Naive thymus-derived CD8-positive, alpha-beta T cell (primary cell): ENCODE data around the gene LPO. TPM values are rescaled to one million over a fixed set of nuclear protein-coding genes. Genes with fewer than 3 reads are reported as not detected.

Source experiments
- ATAC-seq, 2 donors: fragments of 150-1000 bp; cut with Tn5 transposase in 1 of 2; sonication (Bioruptor Pico), chemical (Tn5 transposase) in 1 of 2; 1 replicate in 1 of 2; 2 replicates in 1 of 2; pipeline ENCODE4 v1.10.0; 2021; ENCODE audit warnings: mild to moderate bottlenecking in 2 of 2, moderate library complexity in 2 of 2
- POLR2A ChIA-PET: fragments of 350-600 bp; sonication (Branson Sonifier 250); formaldehyde crosslinking; loops from one replicate; lab custom pipeline; 2021; ENCODE audit warnings: antibody characterized with exemption; lab: Charles Lee
- DNase-seq, 10 donors: peaks; one replicate each; pipeline versions ENCODE4 v3.0.0 to v3.0.0-alpha.2; 2020 to 2022
- H3K27ac Mint-ChIP-seq, 10 donors: one replicate each; pipeline ENCODE4 v1.8.0; 2020 to 2022; ENCODE audit warnings: mild to moderate bottlenecking in 10 of 10, mixed read lengths in 10 of 10, moderate library complexity in 4 of 10, inconsistent platforms in 1 of 10
- H3K27me3 Mint-ChIP-seq, 5 donors: one replicate each; pipeline ENCODE4 v1.8.0; 2021 to 2022; ENCODE audit warnings: mixed read lengths in 5 of 5
- H3K36me3 Mint-ChIP-seq, 3 donors: one replicate each; pipeline ENCODE4 v1.8.0; 2020 to 2022; ENCODE audit warnings: mixed read lengths in 3 of 3, mild to moderate bottlenecking in 2 of 3, inconsistent platforms in 1 of 3
- H3K4me1 Mint-ChIP-seq, 4 donors: one replicate each; pipeline ENCODE4 v1.8.0; 2021 to 2022; ENCODE audit warnings: mixed read lengths in 4 of 4
- H3K4me3 Mint-ChIP-seq, 10 donors: one replicate each; pipeline ENCODE4 v1.8.0; 2020 to 2022; ENCODE audit warnings: mild to moderate bottlenecking in 10 of 10, mixed read lengths in 10 of 10, moderate library complexity in 6 of 10, inconsistent platforms in 1 of 10
- H3K9me3 Mint-ChIP-seq, 9 donors: one replicate each; pipeline ENCODE4 v1.8.0; 2020 to 2022; ENCODE audit warnings: mixed read lengths in 9 of 9, mild to moderate bottlenecking in 3 of 9, inconsistent platforms in 1 of 9, moderate library complexity in 1 of 9
- polyA plus RNA-seq, 3 donors: library from polyadenylated mRNA; unstranded; fragments of 300-500 nt; fragmentation: Illumina TruSeq; gene quantifications; one replicate each; pipeline ENCODE4 v1.2.3, GENCODE V29; 2021
- total RNA-seq, 8 experiments: library from RNA in 2 of 8; stranded (reverse) in 2 of 8; gene quantifications; one replicate each; pipeline ENCODE4 v1.2.3 and lab custom pipeline; 2021 to 2026

LPO gene
- total and polyA plus RNA-seq, 5 experiments from 2014 or later: not detected

DNA sequence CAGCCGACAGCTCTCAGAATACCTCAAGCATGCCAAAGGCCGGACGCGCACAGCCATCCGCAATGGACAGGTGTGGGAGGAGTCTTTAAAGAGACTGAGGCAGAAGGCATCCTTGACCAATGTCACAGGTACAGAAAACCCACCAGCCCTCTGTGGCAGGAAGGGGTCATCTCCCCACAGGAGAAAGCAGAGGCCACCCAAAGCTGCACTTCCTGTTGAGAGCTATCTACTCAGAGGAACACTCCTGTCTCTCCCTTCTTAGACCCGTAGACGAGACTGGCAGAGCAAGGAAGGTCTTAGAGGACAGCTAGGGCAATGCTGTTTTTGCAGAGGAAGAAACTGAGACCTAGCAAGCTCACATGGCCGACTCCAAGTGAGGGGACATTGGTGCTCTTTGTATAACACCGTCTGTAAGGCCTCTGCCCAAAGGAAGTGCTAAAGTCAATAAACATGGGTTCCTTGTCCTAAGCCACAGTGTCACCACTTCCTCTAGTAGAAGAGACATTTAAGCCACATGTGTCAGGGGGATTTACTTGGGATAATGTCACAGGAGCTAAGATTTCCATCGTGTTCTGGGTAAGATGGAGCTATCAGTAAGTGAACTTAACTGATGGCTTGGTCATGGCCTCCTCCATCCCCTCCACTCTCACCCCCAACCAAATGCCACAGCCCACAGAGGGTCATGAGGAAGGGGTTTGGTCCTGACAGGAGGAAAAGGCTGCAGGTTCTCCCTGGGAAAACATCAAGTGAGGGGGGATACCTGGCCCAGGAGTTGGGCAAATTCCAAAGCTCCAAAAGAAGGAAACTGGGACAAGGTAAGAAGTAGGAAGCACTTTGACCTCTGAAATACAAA is 9.4 kb downstream of the LPO start:
- Mint-ChIP-seq H3K27ac (peak overlapping the region in 1 of 10 donors; percentile 47), H3K36me3 (no peaks in the 10 kb centered on the region), H3K9me3 (no peaks in the 10 kb centered on the region), H3K4me3 (peak overlapping the region in 4 of 10 donors; percentile 31 to 80 (median 46)), H3K27me3 (peaks cover 0 to 32% (median 27%) of the 10 kb centered on the region in 5 donors), H3K4me1 (peaks cover 3 to 34% (median 20%) of the 10 kb centered on the region in 4 donors)
- DNase-seq (no peak), ATAC-seq (no peak)
- POLR2A ChIA-PET: interaction anchor here (0.7 to 1.7 kb wide), 2 partner anchors 29 to 64 kb away, joined by 3 to 7 read pairs; partner anchors contain the start of gene MKS1

DNA sequence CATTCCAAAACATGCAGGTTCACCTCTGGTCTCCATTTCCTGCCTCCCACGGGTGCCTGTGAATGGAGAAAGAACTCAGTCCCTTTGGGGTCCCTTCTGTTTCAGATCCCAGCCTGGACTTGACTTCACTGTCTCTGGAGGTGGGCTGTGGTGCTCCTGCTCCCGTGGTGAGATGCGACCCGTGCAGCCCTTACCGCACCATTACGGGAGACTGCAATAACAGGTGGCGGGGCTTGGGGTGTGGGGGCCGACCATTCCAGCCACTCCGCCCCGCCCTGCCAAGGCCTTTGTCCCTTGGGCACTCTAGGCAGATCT is 10.5 kb downstream of the LPO start:
- no peaks in the 10 kb centered on the region for H3K9me3 Mint-ChIP-seq

DNA sequence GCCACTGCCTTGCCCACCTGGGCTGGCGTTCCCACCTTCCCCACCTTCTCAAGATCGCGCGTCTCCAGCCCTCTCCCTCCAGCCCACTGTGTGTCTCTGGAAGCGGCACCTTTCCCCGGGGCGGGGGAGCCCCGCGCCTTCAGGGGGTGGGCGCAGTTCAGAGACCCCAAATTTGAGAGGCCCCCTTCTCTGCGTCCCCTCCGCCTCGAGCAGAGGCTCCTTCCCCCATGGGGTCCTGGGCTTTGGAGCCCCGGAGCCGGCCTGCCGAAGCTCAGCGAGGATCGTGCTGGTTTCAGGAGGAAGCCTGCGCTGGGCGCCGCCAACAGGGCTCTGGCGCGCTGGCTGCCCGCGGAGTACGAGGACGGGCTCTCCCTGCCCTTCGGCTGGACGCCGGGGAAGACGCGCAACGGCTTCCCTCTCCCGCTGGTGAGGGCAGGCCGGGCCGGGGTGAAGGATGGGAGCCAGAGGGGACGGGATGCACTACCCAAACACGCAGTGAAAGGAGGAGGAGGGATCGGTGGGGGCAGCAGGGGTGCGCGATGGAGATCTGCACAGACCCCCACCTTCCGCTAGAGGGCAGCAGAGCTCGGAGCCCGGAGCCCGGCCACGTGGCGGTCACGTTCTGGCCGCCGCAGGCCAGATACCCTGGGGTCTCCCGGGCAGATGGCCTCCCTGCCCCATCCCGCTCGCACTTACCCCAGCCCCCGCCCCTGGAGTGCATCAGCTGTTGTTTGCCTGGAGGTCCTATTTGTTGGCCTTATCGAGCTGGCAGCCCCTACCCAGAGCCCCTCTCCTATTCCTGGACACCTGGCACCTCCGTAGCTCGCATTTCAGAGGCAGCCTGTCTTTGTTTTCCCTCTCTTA is 11.1 kb downstream of the LPO start:
- ATAC-seq (peak; percentile 95 to 97), DNase-seq (peak; percentile 58 to 86 (median 74))
- peaks cover 1 to 20% (median 17%) of the 10 kb centered on the region in 5 donors for H3K27me3 Mint-ChIP-seq
- POLR2A ChIA-PET: interaction anchor here (0.7 to 1.6 kb wide), 3 partner anchors 68 to 111 kb away, joined by 3 to 6 read pairs (median 3); no protein-coding TSS in a partner anchor
- peak overlapping the region; percentile 76 to 89 (median 83) for H3K4me3 Mint-ChIP-seq
- no peaks in the 10 kb centered on the region for H3K9me3 Mint-ChIP-seq
- peaks cover 3 to 29% (median 18%) of the 10 kb centered on the region in 4 donors for H3K4me1 Mint-ChIP-seq
- peak overlapping the region in 2 of 10 donors; percentile 24 to 40 for H3K27ac Mint-ChIP-seq
- H3K36me3 Mint-ChIP-seq: no peaks in the 10 kb centered on the region

More for the DNA sequence above, 10.5 kb downstream of the LPO start:
- H3K4me3 Mint-ChIP-seq: peak overlapping the region; percentile 0 to 89 (median 80)
- peaks cover 1 to 22% (median 20%) of the 10 kb centered on the region in 5 donors for H3K27me3 Mint-ChIP-seq
- peaks cover 3 to 34% (median 19%) of the 10 kb centered on the region in 4 donors for H3K4me1 Mint-ChIP-seq
- H3K36me3 Mint-ChIP-seq: no peaks in the 10 kb centered on the region
- H3K27ac Mint-ChIP-seq: no peak overlapping the region
- no peak for ATAC-seq
- DNase-seq: no peak
- POLR2A ChIA-PET: interaction anchor here (1.5 to 1.6 kb wide), 2 partner anchors 69 to 96 kb away, joined by 3 to 6 read pairs; no protein-coding TSS in a partner anchor

GRCh38 chr17:58250344-58251011 is 12.1 kb downstream of the LPO start:
- DNase-seq (no peak), ATAC-seq (no peak)
- Mint-ChIP-seq H3K9me3 (no peaks in the 10 kb centered on the region), H3K27me3 (peaks cover 1 to 23% (median 20%) of the 10 kb centered on the region in 5 donors), H3K36me3 (no peaks in the 10 kb centered on the region), H3K4me1 (peaks cover 4 to 35% (median 18%) of the 10 kb centered on the region in 4 donors), H3K27ac (no peak overlapping the region), H3K4me3 (peak overlapping the region in 9 of 10 donors; percentile 31 to 89 (median 81))
- POLR2A ChIA-PET: interaction anchor here (0.7 to 1.6 kb wide), 2 partner anchors 94 to 110 kb away, joined by 3 to 6 read pairs; no protein-coding TSS in a partner anchor

- DNase-seq (no peak), ATAC-seq (no peak)
- H3K36me3 Mint-ChIP-seq: no peaks in the 10 kb centered on the region
- peaks cover 4 to 35% (median 18%) of the 10 kb centered on the region in 4 donors for H3K4me1 Mint-ChIP-seq
- no peak overlapping the region for H3K4me3 Mint-ChIP-seq
- H3K27me3 Mint-ChIP-seq: peaks cover 2 to 23% (median 11%) of the 10 kb centered on the region in 5 donors
- H3K27ac Mint-ChIP-seq: no peak overlapping the region
- POLR2A ChIA-PET: interaction anchor here (0.7 kb wide), 1 partner anchor 92 kb away, joined by 3 read pairs; no protein-coding TSS in a partner anchor
- no peaks in the 10 kb centered on the region for H3K9me3 Mint-ChIP-seq
These were observed 13.8 kb downstream of the LPO start for GRCh38 chr17:58252141-58252540.

GRCh38 chr17:58253082-58253481 is 14.7 kb downstream of the LPO start:
- DNase-seq (no peak), ATAC-seq (no peak)
- no peak overlapping the region for H3K27ac Mint-ChIP-seq
- POLR2A ChIA-PET: interaction anchor here (0.7 kb wide), 1 partner anchor 91 kb away, joined by 3 read pairs; no protein-coding TSS in a partner anchor
- peaks cover 9 to 32% (median 15%) of the 10 kb centered on the region in 5 donors for H3K27me3 Mint-ChIP-seq
- H3K4me3 Mint-ChIP-seq: no peak overlapping the region
- peaks cover 4 to 28% (median 11%) of the 10 kb centered on the region in 4 donors for H3K4me1 Mint-ChIP-seq
- no peaks in the 10 kb centered on the region for H3K9me3 Mint-ChIP-seq
- no peaks in the 10 kb centered on the region for H3K36me3 Mint-ChIP-seq

DNA sequence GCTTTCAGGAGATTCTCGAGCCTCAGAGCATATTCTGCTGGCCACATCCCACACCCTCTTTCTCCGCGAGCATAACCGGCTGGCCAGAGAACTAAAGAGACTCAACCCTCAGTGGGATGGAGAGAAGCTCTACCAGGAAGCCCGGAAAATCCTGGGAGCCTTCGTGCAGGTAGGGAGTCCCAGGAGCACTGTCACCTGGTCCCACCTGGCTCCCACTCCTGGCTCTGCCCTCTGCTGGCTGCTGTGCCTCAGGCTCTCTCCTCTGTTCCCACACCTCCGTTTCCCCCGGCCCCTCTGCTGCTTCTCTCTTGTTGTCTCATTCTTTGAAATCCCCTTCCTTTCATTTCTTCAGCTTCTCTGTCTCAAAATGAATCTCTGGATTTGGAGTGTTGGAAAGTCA is 16.4 kb downstream of the LPO start:
- Mint-ChIP-seq H3K27me3 (peaks cover 9 to 36% (median 16%) of the 10 kb centered on the region in 5 donors), H3K27ac (no peak overlapping the region), H3K36me3 (no peaks in the 10 kb centered on the region), H3K4me1 (peaks cover 1 to 12% (median 3%) of the 10 kb centered on the region in 4 donors), H3K9me3 (no peaks in the 10 kb centered on the region), H3K4me3 (no peak overlapping the region)
- DNase-seq: peak in 1 of 10 donors; percentile 4
- no peak for ATAC-seq
- POLR2A ChIA-PET: no interaction called here

- no peak overlapping the region for H3K4me3 Mint-ChIP-seq
- H3K36me3 Mint-ChIP-seq: peaks cover 0 to 5% (median 0%) of the 10 kb centered on the region in 3 donors
- H3K27me3 Mint-ChIP-seq: peaks cover 39 to 81% (median 61%) of the 10 kb centered on the region in 5 donors
- no peaks in the 10 kb centered on the region for H3K4me1 Mint-ChIP-seq
- DNase-seq (no peak), ATAC-seq (no peak)
- POLR2A ChIA-PET: no interaction called here
- no peaks in the 10 kb centered on the region for H3K9me3 Mint-ChIP-seq
- no peak overlapping the region for H3K27ac Mint-ChIP-seq
These were observed 23.8 kb downstream of the LPO start for GRCh38 chr17:58262149-58262548.

GRCh38 chr17:58263773-58264172 is 25.4 kb downstream of the LPO start:
- H3K27me3 Mint-ChIP-seq: peaks cover 36 to 68% (median 52%) of the 10 kb centered on the region in 5 donors
- no peak for ATAC-seq
- H3K9me3 Mint-ChIP-seq: no peaks in the 10 kb centered on the region
- no peak for DNase-seq
- H3K4me1 Mint-ChIP-seq: no peaks in the 10 kb centered on the region
- no peak overlapping the region for H3K4me3 Mint-ChIP-seq
- peak overlapping the region in 1 of 10 donors; percentile 16 for H3K27ac Mint-ChIP-seq
- peaks cover 0 to 5% (median 0%) of the 10 kb centered on the region in 3 donors for H3K36me3 Mint-ChIP-seq
- POLR2A ChIA-PET: no interaction called here

GRCh38 chr17:58264407-58265103 is 26.2 kb downstream of the LPO start:
- no peaks in the 10 kb centered on the region for H3K4me1 Mint-ChIP-seq
- H3K27me3 Mint-ChIP-seq: peaks cover 36 to 68% (median 50%) of the 10 kb centered on the region in 5 donors
- ATAC-seq: no peak
- DNase-seq: no peak
- H3K9me3 Mint-ChIP-seq: no peaks in the 10 kb centered on the region
- POLR2A ChIA-PET: no interaction called here
- no peak overlapping the region for H3K4me3 Mint-ChIP-seq
- H3K36me3 Mint-ChIP-seq: peaks cover 0 to 5% (median 0%) of the 10 kb centered on the region in 3 donors
- no peak overlapping the region for H3K27ac Mint-ChIP-seq

- ATAC-seq (no peak), DNase-seq (no peak)
- POLR2A ChIA-PET: no interaction called here
- Mint-ChIP-seq H3K27me3 (peaks cover 34 to 67% (median 50%) of the 10 kb centered on the region in 5 donors), H3K9me3 (no peaks in the 10 kb centered on the region), H3K36me3 (peaks cover 0 to 5% (median 0%) of the 10 kb centered on the region in 3 donors), H3K4me3 (no peak overlapping the region), H3K4me1 (peaks cover 0 to under 1% (median 0%) of the 10 kb centered on the region in 4 donors), H3K27ac (no peak overlapping the region)
These were observed 26.9 kb downstream of the LPO start for GRCh38 chr17:58265271-58265670.
